Prostate gland (tissue), 2 donors: ENCODE measurements around the gene NR6A1.

Source experiments
- CTCF ChIP-seq, 4 experiments: fragments of 200-600 bp in 2 of 4; fragments of 450-650 bp in 2 of 4; sonication (generic) in 2 of 4; IDR thresholded peaks; 1 replicate in 3 of 4; 2 replicates in 1 of 4; pipeline ENCODE4 v1.5.1; 2016 to 2019; ENCODE audit warnings: antibody characterized with exemption in 4 of 4, mild to moderate bottlenecking in 2 of 4, moderate library complexity in 2 of 4
- POLR2A ChIP-seq: fragments of 450-650 bp; IDR thresholded peaks from one replicate; pipeline ENCODE4 v1.6.1; 2016; ENCODE audit warnings: antibody characterized with exemption, mild to moderate bottlenecking
- POLR2AphosphoS5 ChIP-seq: sonication (generic); formaldehyde crosslinking; IDR thresholded peaks from one replicate; pipeline ENCODE4 v1.6.1; 2017; ENCODE audit warnings: antibody characterized with exemption

GRCh38 chr9:124710766-124711165, 60.3 kb downstream of the NR6A1 start:
- TF ChIP-seq CTCF (IDR thresholded peaks at IDR 0.05) (no peak), POLR2A (no peak), POLR2AphosphoS5 (no peak)
